HL-60/S4 (cell line): ENCODE data around the gene IMPDH1.

Source experiments
- in situ Hi-C: fragments of 300-500 bp; cut with MboI; formaldehyde crosslinking; loops from 2 replicates; pipeline ENCODE4 v1.14.3; 2022; ENCODE audit warnings: low sequenced_read_pairs

IMPDH1 gene

GRCh38 chr7:128389618-128390329 is 20.0 kb downstream of the IMPDH1 start:
- in situ Hi-C loops = no loop called here

GRCh38 chr7:128389085-128389617 is 20.6 kb downstream of the IMPDH1 start:
- in situ Hi-C loops = no loop called here

- in situ Hi-C loops = no loop called here
These were observed 21.7 kb downstream of the IMPDH1 start for GRCh38 chr7:128388145-128388485.

GRCh38 chr7:128387216-128388144 is 22.3 kb downstream of the IMPDH1 start:
- in situ Hi-C loops = no loop called here

GRCh38 chr7:128385988-128386925 is 23.5 kb downstream of the IMPDH1 start:
- in situ Hi-C loops = no loop called here

- in situ Hi-C loops = loop anchor here (5.0 kb wide), 1 partner anchor 37 kb away; no protein-coding TSS in a partner anchor
These were observed 25.1 kb downstream of the IMPDH1 start for GRCh38 chr7:128384726-128385125.

- in situ Hi-C loops = loop anchor here (5.0 kb wide), 1 partner anchor 36 kb away; no protein-coding TSS in a partner anchor
These were observed 26.0 kb downstream of the IMPDH1 start for GRCh38 chr7:128383776-128384175.

- in situ Hi-C loops = loop anchor here (5.0 kb wide), 1 partner anchor 34 kb away; no protein-coding TSS in a partner anchor
These were observed 28.5 kb downstream of the IMPDH1 start for GRCh38 chr7:128381161-128381821.

GRCh38 chr7:128380483-128381106 is 29.2 kb downstream of the IMPDH1 start:
- in situ Hi-C loops = loop anchor here (5.0 kb wide), 1 partner anchor 33 kb away; no protein-coding TSS in a partner anchor

- in situ Hi-C loops = loop anchor here (5.0 kb wide), 1 partner anchor 33 kb away; no protein-coding TSS in a partner anchor
These were observed 29.8 kb downstream of the IMPDH1 start for GRCh38 chr7:128379900-128380479.

- in situ Hi-C loops = no loop called here
These were observed 31.1 kb downstream of the IMPDH1 start for GRCh38 chr7:128378637-128379036.

- in situ Hi-C loops = no loop called here
These were observed 33.7 kb downstream of the IMPDH1 start for GRCh38 chr7:128376077-128376476.

GRCh38 chr7:128374041-128374440 is 35.7 kb downstream of the IMPDH1 start:
- in situ Hi-C loops = no loop called here

- in situ Hi-C loops = no loop called here
These were observed 36.2 kb downstream of the IMPDH1 start for GRCh38 chr7:128373606-128374005.

- in situ Hi-C loops = no loop called here
These were observed 39.3 kb downstream of the IMPDH1 start for GRCh38 chr7:128370491-128370890.

- in situ Hi-C loops = no loop called here
These were observed 42.8 kb downstream of the IMPDH1 start for GRCh38 chr7:128366986-128367385.

GRCh38 chr7:128366300-128366699 is 43.5 kb downstream of the IMPDH1 start:
- in situ Hi-C loops = no loop called here

- in situ Hi-C loops = no loop called here
These were observed 44.4 kb downstream of the IMPDH1 start for GRCh38 chr7:128365432-128365831.
